ENCODE results near the gene IPO5.

DNA sequence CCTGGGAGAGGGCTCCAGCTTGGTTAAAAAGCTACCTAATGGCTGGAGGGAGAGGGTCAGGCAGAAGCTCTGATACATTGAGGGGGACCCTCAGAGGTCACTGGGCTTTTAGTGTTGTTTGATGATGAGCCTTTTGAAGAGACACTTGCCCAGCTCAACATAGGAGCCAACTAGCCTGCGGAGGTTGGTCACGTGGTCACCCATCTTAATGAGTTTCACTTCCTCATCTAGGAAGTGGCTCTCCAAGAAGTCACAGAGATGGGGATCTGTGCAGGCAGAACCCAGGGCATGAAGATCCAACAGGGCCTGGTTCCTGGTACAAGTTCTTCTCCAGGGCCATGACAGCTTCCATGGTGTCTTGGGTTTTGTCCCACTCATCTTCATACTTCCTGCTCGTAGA is 33.4 kb downstream of the IPO5 start:
- TF ChIP-seq, protein P1, sequence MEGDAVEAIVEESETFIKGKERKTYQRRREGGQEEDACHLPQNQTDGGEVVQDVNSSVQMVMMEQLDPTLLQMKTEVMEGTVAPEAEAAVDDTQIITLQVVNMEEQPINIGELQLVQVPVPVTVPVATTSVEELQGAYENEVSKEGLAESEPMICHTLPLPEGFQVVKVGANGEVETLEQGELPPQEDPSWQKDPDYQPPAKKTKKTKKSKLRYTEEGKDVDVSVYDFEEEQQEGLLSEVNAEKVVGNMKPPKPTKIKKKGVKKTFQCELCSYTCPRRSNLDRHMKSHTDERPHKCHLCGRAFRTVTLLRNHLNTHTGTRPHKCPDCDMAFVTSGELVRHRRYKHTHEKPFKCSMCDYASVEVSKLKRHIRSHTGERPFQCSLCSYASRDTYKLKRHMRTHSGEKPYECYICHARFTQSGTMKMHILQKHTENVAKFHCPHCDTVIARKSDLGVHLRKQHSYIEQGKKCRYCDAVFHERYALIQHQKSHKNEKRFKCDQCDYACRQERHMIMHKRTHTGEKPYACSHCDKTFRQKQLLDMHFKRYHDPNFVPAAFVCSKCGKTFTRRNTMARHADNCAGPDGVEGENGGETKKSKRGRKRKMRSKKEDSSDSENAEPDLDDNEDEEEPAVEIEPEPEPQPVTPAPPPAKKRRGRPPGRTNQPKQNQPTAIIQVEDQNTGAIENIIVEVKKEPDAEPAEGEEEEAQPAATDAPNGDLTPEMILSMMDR (IDR thresholded peaks at IDR 0.05; ENCODE audit: insufficient read depth, low read length, poor library complexity, severe bottlenecking) = no peak
- no peak for TF ChIP-seq EZH2phosphoT487 (conservative IDR thresholded peaks at IDR 0.05; ENCODE audit: low read length)
